ENCODE measurements around the gene ALKBH5.
"Not testable (repeated sequence)": the region's sequence is repeated elsewhere in the genome, so short reads cannot be mapped to it uniquely, and the experiment has no call there.

The ALKBH5 gene

GRCh38 chr17:18186627-18186982, 3.0 kb downstream of the ALKBH5 start:
- no peak for DNase-seq

- no peak for DNase-seq
Observed at GRCh38 chr17:18187226-18187625, 3.6 kb downstream of the ALKBH5 start.

- DNase-seq = no peak
Observed at GRCh38 chr17:18187821-18188761, 4.5 kb downstream of the ALKBH5 start.

DNA sequence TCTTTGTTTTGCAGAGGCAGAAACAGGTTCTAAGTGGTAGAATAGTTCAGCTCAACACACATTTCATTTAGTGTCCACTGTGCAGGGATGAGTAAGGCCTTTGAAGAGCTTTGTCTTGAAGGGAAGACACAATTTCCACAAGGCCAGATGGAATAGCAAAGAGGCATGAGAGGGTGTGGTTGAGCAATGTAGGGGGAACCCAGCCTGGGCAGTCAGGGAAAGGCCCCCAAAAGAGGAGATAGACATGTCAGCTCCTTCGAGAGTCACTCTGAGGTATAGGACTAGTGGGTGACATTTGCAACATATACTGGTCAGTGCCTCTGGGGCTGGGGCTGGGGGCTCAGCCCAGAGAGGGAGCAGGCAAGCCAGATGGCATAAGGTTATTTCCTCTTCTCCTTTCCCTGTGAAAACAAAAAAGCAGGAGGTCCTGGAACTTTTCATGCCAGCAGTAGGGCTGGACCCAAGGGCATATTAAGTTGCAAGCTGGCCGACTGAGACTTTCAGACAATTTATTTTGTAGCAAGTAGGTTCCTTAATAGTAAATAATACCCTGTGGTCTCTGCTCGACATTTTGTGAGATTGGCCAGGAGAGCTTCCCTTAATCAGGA, 7.1 kb downstream of the ALKBH5 start:
- DNase-seq = no peak

DNA sequence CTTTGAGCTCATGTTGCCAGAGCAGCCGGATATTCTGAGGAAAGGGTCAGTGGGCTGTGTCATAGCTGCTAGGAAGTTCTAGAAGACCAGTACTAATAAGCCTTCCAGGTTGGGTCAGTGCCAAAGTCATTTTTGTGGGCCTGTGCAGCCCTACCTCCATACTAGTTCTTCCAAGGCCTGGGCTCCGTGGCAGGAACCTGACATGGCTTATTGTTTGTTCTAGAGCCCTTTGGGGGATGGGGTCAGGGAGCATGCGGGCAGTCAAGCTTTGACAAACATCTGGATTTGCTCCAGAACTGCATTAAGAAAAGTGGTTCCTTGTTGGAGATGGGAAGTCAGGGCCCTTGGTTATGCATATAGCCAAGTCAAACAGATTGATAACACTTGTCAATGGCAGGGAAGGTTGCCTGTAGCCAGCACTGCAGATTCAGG, 7.6 kb downstream of the ALKBH5 start:
- DNase-seq = peak; percentile 45

DNA sequence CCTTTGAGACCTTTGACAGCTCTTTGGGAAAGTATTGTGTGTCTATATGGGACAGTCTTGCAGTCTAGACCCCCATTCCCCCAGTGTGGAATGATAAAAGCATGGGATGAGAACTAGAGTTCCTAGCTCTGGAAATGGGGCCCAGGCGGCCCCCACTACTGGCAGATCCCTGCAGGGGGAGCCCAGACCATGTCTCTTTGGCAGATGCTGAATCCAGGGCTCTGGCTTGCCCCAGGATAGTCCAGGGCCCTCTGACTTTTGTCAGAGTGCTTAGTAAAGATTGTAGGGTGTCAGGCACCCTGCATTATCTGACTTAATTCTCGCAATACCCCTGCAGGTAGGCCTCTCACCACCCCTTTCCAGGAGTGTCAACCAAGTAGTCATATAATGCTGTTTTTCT, 8.3 kb downstream of the ALKBH5 start:
- no peak for DNase-seq

DNA sequence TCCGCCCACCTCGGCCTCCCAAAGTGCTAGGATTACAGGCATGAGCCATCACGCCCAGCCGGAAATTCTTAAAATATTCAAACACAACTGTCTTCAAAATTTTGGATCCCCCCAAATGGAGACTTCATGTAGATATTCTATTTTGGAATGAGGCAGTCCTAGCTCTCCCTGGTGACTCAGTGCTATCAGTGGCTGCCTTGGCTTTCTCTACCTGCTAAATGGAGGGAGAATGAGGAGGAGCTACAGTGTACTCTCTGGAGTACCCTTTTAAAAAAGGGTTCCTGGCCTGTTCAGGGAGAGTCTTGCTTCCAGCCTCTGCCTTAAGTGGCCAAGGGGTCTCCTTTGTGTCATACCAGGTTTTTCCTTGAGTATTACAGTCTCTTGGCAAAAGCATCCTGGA, 10.8 kb downstream of the ALKBH5 start:
- no peak for DNase-seq

GRCh38 chr17:18194804-18195203, 11.2 kb downstream of the ALKBH5 start:
- DNase-seq = no peak

GRCh38 chr17:18195246-18195645, 11.6 kb downstream of the ALKBH5 start:
- DNase-seq = no peak

- DNase-seq = no peak
Observed at GRCh38 chr17:18197535-18198194, 14.0 kb downstream of the ALKBH5 start.

DNA sequence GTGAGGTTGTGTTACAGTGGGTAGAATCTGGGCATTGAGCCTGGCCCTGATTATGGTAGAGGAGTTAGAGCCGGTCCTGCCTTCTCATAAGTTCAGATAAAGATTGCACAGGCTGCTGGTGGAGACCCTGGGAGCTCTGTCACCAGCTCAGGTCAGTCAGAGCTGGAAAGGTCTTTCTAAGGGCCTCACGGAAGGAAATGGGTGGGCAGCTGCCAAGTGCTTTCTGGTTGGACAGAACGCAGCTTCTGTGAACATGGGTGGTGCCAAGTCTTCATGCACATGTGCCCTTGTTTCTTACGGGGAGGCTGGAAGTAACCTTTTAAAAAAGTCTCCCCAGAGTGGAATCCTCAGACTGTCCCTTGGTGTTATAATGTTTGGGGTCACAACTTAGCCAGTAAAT, 14.9 kb downstream of the ALKBH5 start:
- no peak for DNase-seq

- no peak for DNase-seq
Observed at GRCh38 chr17:18201108-18201507, 17.5 kb downstream of the ALKBH5 start.

DNA sequence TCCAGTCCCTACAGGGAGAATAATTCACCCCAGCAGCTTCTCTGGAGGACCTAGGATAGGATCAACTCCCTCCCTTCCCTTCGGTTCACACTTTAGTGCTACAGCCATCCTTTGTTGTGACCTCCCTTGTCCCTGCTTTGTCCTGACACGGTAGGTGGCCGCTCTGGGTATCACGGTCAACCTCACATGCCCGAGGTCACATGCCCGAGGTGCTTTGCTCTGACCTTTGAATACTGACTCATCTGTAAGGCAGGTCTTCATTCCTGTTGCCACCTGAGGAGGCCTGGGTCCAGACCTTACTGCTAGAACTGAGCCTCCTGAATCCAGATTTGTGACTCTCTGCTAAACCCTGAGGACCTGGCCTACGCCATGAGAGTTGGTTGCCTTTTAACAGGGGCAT, 19.7 kb downstream of the ALKBH5 start:
- no peak for DNase-seq

- DNase-seq = no peak
Observed at GRCh38 chr17:18205861-18206260, 22.2 kb downstream of the ALKBH5 start.

- DNase-seq = no peak
Observed at GRCh38 chr17:18206962-18207361, 23.3 kb downstream of the ALKBH5 start.

GRCh38 chr17:18208092-18208491, 24.5 kb downstream of the ALKBH5 start:
- DNase-seq = no peak

- no peak for DNase-seq
Observed at GRCh38 chr17:18213666-18214270, 30.1 kb downstream of the ALKBH5 start.

GRCh38 chr17:18216906-18217305, 33.3 kb downstream of the ALKBH5 start:
- not testable (repeated sequence) for DNase-seq

- DNase-seq = no peak
Observed at GRCh38 chr17:18217412-18218015, 33.9 kb downstream of the ALKBH5 start.

GRCh38 chr17:18218756-18219415, 35.3 kb downstream of the ALKBH5 start:
- DNase-seq = no peak

GRCh38 chr17:18224053-18224386, 40.4 kb downstream of the ALKBH5 start:
- no peak for DNase-seq

DNA sequence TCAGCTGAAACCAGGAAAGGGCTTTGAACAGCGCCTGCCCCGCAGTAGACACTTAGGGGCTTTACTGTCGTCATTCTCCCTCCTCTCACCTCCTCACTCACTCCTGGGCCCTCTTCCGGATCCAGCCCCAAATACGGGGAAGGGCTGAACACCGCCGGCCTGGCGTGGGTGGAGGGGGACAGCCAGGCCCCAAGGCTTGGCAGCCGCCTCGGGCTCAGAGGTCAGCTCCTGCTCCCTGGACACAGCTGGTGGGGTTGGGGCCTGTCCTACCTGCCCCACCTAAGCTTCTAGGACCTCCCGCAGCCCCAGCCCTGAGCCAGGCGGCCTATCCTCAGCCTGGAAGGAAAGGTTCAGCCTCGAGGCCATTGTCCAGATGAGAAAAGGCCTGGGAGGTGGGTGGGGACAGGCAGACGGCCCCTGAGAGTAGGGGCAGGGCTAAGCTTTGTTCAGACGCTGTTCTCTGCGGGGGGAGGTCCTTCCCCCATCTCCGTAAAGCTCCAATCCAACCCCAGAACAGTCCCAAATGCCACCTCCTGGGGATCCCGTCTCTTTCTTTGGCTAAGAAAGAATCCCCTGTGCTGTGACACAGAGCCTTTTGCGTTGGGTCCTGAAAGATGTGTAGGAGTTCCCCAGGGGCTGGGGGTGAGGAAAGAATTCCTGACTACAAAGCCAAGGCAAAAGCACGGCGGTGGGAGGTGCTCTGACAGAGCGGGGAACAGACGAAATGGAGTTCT, 40.9 kb downstream of the ALKBH5 start:
- no peak for DNase-seq

Measured in NCI-H2029 (cell line).